K562 (cell line): ENCODE data around the gene AGPAT4. TPM values are rescaled to one million over a fixed set of nuclear protein-coding genes. Genes with fewer than 3 reads are reported as not detected.

Experiments
- BMI1 ChIP-seq: fragments of 150-350 bp; IDR thresholded peaks from 2 replicates; pipeline ENCODE4 v1.6.1; 2014; ENCODE audit warnings: low read length
- CBFA2T3 ChIP-seq: fragments of 450-650 bp; IDR thresholded peaks from 2 replicates; pipeline ENCODE4 v1.6.1; 2017
- CCAR2 ChIP-seq: fragments of 200-400 bp; formaldehyde crosslinking; IDR thresholded peaks from 2 replicates; pipeline ENCODE4 v1.6.1; 2017; ENCODE audit warnings: mild to moderate bottlenecking, low read depth, low read length
- CCNT2 ChIP-seq: IDR thresholded peaks from 2 replicates; pipeline ENCODE4 v1.6.1; 2011; ENCODE audit warnings: borderline replicate concordance, low read depth, mild to moderate bottlenecking, moderate library complexity, mixed read lengths, low read length; ENCODE audit not compliant: insufficient read length; ENCODE audit errors: extremely low read depth
- E2F6 ChIP-seq, 2 experiments: IDR thresholded peaks; 2 replicates each; pipeline ENCODE4 v1.6.1; 2011; ENCODE audit warnings: borderline replicate concordance in 1 of 2, control low read depth in 1 of 2, low read depth in 1 of 2, low read length in 1 of 2, mild to moderate bottlenecking in 1 of 2, mixed read lengths in 1 of 2, moderate library complexity in 1 of 2; ENCODE audit not compliant: insufficient read depth in 1 of 2, insufficient read length in 1 of 2, poor library complexity in 1 of 2, severe bottlenecking in 1 of 2; ENCODE audit errors: extremely low read depth in 1 of 2
- FIP1L1 ChIP-seq: fragments of 200-400 bp; formaldehyde crosslinking; IDR thresholded peaks from 2 replicates; pipeline ENCODE4 v1.6.1; 2018; ENCODE audit warnings: mild to moderate bottlenecking, low read depth, low read length; ENCODE audit not compliant: poor library complexity, severe bottlenecking
- IRF9 ChIP-seq: fragments of 450-650 bp; IDR thresholded peaks from 2 replicates; pipeline ENCODE4 v1.6.1; 2016; ENCODE audit warnings: missing biosample characterization, missing genetic modification characterization
- MIER1 ChIP-seq: fragments of 450-650 bp; IDR thresholded peaks from 2 replicates; pipeline ENCODE4 v1.6.1; 2016; ENCODE audit warnings: antibody characterized with exemption, mild to moderate bottlenecking, low read depth
- MLLT1 ChIP-seq, 2 experiments: fragments of 450-650 bp; IDR thresholded peaks; 2 replicates each; pipeline ENCODE4 v1.6.1; 2016
- PCBP2 ChIP-seq: fragments of 200-400 bp; formaldehyde crosslinking; IDR thresholded peaks from 2 replicates; pipeline ENCODE4 v1.6.1; 2018; ENCODE audit warnings: low read length, low read depth, mild to moderate bottlenecking, moderate library complexity; ENCODE audit not compliant: poor library complexity, severe bottlenecking
- POLR2A ChIP-seq: fragments of 450-650 bp; conservative IDR thresholded peaks from 2 replicates; pipeline ENCODE4 v1.6.1; 2016
- POLR2AphosphoS2 ChIP-seq: IDR thresholded peaks from 2 replicates; pipeline ENCODE4 v1.6.1; 2012; ENCODE audit warnings: low read length, improper control_type of control experiment
- POLR2B ChIP-seq: fragments of 450-650 bp; IDR thresholded peaks from 2 replicates; pipeline ENCODE4 v1.6.1; 2018; ENCODE audit warnings: low read depth; ENCODE audit not compliant: partially characterized antibody
- POLR2G ChIP-seq: fragments of 200-400 bp; formaldehyde crosslinking; IDR thresholded peaks from 2 replicates; pipeline ENCODE4 v1.6.1; 2017; ENCODE audit warnings: low read depth, mild to moderate bottlenecking, antibody characterized with exemption, low read length, moderate library complexity
- PTRF ChIP-seq: fragments of 450-650 bp; IDR thresholded peaks from 2 replicates; pipeline ENCODE4 v1.6.1; 2016; ENCODE audit warnings: mild to moderate bottlenecking, missing genetic modification characterization, missing compliant biosample characterization
- TFAP4 ChIP-seq: sonication (generic); formaldehyde crosslinking; IDR thresholded peaks from 2 replicates; pipeline ENCODE4 v1.8.0; 2022; ENCODE audit warnings: missing genetic modification reagents, mild to moderate bottlenecking, moderate library complexity, borderline replicate concordance
- THAP7 ChIP-seq: fragments of 250-450 bp; sonication (Bioruptor Pico); IDR thresholded peaks from 2 replicates; pipeline ENCODE4 v1.5.0; 2021
- ZKSCAN3 ChIP-seq: fragments of 250-450 bp; sonication (Bioruptor Pico); IDR thresholded peaks from 2 replicates; pipeline ENCODE4 v1.4.0; 2020
- ZNF175 ChIP-seq: fragments of 200-800 bp; sonication (Bioruptor generic); IDR thresholded peaks from 2 replicates; pipeline ENCODE4 v1.6.1; 2016; ENCODE audit warnings: low read depth, mild to moderate bottlenecking, missing genetic modification characterization, missing compliant biosample characterization
- ZNF197 ChIP-seq: fragments of 200-800 bp; sonication (Bioruptor generic); IDR thresholded peaks from 2 replicates; pipeline ENCODE4 v1.6.1; 2016; ENCODE audit warnings: low read depth, missing genetic modification characterization, missing compliant biosample characterization
- ZNF274 ChIP-seq: IDR thresholded peaks from 2 replicates; pipeline ENCODE4 v1.6.1; 2011; ENCODE audit warnings: low read depth, mild to moderate bottlenecking, low read length, moderate library complexity, borderline replicate concordance
- ZNF408 ChIP-seq: fragments of 250-450 bp; sonication (Bioruptor Pico); IDR thresholded peaks from 2 replicates; pipeline ENCODE4 v1.4.0; 2020; ENCODE audit warnings: low read depth, mild to moderate bottlenecking, moderate library complexity
- polyA plus RNA-seq, 8 experiments: library from polyadenylated mRNA; depleted of rRNA in 4 of 8; stranded (reverse) in 5 of 8; unstranded in 3 of 8; fragments of >200 nt; fragmentation: Nextera tagmentation in 2 of 8; fragmentation: Illumina TruSeq in 1 of 8; extraction: Ambion mirVana in 2 of 8; extraction: Trizol in 1 of 8; gene quantifications; 2 replicates each; pipeline versions ENCODE4 v1.2.1 to v1.2.3, GENCODE V29; 2011 to 2014; ENCODE audit warnings: inconsistent platforms in 1 of 8, missing spikeins in 1 of 8
- total RNA-seq, 7 experiments: library from RNA; depleted of rRNA in 6 of 7; stranded (reverse); fragments of >200 nt in 6 of 7; fragmentation: Illumina TruSeq in 2 of 7; extraction: Trizol in 2 of 7; gene quantifications; 2 replicates each; pipeline versions ENCODE4 v1.2.1 to v1.2.3, GENCODE V29; 2011 to 2021; ENCODE audit warnings: low replicate concordance in 1 of 7

Gene AGPAT4
- total and polyA plus RNA-seq, 9 of the 15 experiments (the other 6 are each of a cell fraction or from before 2014, with no cell fraction given), result 2.2 to 15.0 (median 5.7) TPM

- TF ChIP-seq MLLT1 (IDR thresholded peaks at IDR 0.05) (no peak), TFAP4 (CRISPR knock-in tag) (peak; percentile 29; the same call in 1 of the 2 replicates), ZNF197 (CRISPR knock-in tag) (no peak), ZNF408 (CRISPR knock-in tag) (no peak), POLR2B (no peak), ZKSCAN3 (CRISPR knock-in tag) (no peak), POLR2AphosphoS2 (no peak), PTRF (tag) (no peak), IRF9 (no peak), FIP1L1 (no peak), CCAR2 (no peak), CBFA2T3 (0 out of 2 replicates have a peak, but pooled peaks have one; percentile 17), MIER1 (no peak), PCBP2 (no peak), E2F6 (IDR thresholded peaks at IDR 0.05; ENCODE audit: borderline replicate concordance in 1 of 2, extremely low read depth in 1 of 2, insufficient read depth in 1 of 2, insufficient read length in 1 of 2, low read depth in 1 of 2, low read length in 1 of 2, poor library complexity in 1 of 2, severe bottlenecking in 1 of 2) (peak in 1 of 2 experiments; percentile 20), ZNF175 (CRISPR knock-in tag) (no peak), POLR2G (peak; percentile 65), CCNT2 (no peak), BMI1 (no peak), POLR2A (0 out of 2 replicates have a peak, but pooled peaks have one; percentile 7), THAP7 (CRISPR knock-in tag) (no peak), ZNF274 (no peak)
These were observed 133.9 kb downstream of the AGPAT4 start (continued) for GRCh38 chr6:161139766-161140553.
